ENCODE data around the gene EFNB2.
A peak's percentile ranks its signal among the peaks of the same experiment; 100 is the strongest.

- TF ChIP-seq CTCF (IDR thresholded peaks at IDR 0.05) (no peak), POLR2AphosphoS5 (IDR thresholded peaks at IDR 0.05; ENCODE audit: low read depth, low read length) (peak; percentile 85), REST (IDR thresholded peaks at IDR 0.05; ENCODE audit: insufficient read depth in 1 of 2, low read depth in 2 of 2, low read length in 1 of 2) (no peak)
Measured at GRCh38 chr13:106567474-106568298, 32.2 kb upstream of the EFNB2 start, which contains the start of gene ARGLU1.
